ENCODE results near the gene CD300H.

- TF ChIP-seq, protein P1, sequence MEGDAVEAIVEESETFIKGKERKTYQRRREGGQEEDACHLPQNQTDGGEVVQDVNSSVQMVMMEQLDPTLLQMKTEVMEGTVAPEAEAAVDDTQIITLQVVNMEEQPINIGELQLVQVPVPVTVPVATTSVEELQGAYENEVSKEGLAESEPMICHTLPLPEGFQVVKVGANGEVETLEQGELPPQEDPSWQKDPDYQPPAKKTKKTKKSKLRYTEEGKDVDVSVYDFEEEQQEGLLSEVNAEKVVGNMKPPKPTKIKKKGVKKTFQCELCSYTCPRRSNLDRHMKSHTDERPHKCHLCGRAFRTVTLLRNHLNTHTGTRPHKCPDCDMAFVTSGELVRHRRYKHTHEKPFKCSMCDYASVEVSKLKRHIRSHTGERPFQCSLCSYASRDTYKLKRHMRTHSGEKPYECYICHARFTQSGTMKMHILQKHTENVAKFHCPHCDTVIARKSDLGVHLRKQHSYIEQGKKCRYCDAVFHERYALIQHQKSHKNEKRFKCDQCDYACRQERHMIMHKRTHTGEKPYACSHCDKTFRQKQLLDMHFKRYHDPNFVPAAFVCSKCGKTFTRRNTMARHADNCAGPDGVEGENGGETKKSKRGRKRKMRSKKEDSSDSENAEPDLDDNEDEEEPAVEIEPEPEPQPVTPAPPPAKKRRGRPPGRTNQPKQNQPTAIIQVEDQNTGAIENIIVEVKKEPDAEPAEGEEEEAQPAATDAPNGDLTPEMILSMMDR (conservative IDR thresholded peaks at IDR 0.05 in 1 of 2, IDR thresholded peaks at IDR 0.05 in 1 of 2; ENCODE audit: extremely low read depth in 1 of 2, insufficient read depth in 1 of 2, low read depth in 1 of 2, low read length in 2 of 2), result no peak
- TF ChIP-seq EZH2 (IDR thresholded peaks at IDR 0.05; ENCODE audit: borderline replicate concordance, low read length), result no peak
Observed at GRCh38 chr17:74584292-74585060, 17.2 kb upstream of the CD300H start.

All from mammary epithelial cell (primary cell).